Nasal cavity respiratory epithelium epithelial cell of viscerocranial mucosa (primary cell): ENCODE results near the gene HOGA1. TPM values are rescaled to one million over a fixed set of nuclear protein-coding genes. Genes with fewer than 3 reads are reported as not detected.

Source experiments
- total RNA-seq: library from RNA; depleted of rRNA; stranded (reverse); fragments of >200 nt; gene quantifications from 2 replicates; pipeline ENCODE4 v1.2.3, GENCODE V29; 2014

Gene HOGA1
- 0.21 and 0.34 TPM in 2 replicates for total RNA-seq

DNA sequence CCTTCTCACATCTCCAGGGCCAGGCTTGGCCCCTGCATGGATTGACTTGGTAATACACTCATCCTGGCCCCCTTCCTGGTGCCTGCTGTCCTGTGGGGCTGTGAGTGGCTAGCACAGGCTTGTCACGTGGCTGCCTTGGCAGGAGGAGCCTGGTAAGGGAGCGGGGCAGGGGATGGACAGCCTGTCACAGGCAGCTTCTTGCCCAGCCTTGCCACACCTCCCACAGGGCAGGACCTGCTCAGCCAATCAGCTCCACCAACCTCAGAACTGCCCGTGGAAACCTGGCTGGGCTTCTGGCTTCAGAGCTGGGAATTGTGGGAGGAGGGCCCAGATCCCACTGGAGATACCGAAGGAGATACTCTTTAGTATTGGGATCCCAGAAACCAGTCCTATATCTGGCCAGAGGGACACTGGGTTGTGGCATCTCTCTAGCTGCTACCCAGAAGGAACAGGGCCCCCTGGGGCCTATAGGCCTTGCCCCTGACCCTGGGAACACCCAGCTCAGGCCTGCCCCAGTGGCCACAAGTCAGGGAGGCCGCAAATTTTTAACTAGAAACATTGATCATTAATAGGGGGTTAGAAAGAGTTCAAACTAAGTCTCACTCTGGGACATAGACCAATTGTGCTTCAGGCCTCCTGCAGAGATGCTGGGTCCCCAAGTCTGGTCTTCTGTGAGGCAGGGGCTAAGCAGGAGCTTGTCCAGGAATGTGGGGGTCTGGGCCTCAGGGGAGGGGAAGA is at the start of gene HOGA1:
Gene HOGA1, plus strand, starts transcription at position 330 of the 738 bp plus-strand sequence. Its CDS starts 315 bp downstream, at position 645.

DNA sequence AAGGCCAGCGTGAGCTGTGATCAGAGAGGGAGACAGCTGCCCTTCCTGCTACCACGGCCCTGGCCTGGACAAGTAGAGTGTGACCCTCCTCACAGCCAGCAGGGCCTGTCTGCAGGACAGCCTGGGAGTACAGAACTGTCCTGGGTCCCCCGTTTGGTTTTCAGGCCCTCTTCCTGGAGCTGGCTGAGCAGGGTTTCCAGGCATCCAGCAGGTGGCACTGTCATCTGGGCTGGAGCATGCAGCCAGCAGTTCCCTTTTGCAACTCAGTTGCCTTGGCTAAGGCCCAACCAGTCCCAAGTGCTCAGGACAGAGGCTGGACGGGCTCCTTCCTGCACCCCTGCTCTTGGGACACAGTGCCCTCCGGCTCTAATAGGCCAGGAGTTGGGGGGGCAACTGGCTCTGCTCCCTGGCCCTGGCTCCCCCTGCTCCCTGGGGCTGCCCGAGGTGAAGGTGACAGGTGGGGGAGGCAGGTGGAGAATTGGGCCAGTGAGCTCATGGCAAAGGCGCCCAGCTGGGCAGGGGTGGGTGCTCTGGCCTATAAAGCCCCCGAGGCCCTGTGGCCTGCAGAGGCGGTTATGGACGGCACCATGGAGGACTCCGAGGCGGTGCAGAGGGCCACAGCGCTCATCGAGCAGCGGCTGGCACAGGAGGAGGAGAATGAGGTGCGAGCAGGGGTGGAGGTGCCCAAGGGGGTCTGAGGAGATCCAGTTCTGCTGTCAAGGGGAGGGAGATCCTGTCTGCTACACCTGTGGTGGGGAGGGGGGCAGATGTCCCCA is 11.8 kb upstream of the HOGA1 start, which contains the start of gene ANKRD2:
Gene ANKRD2, plus strand, starts transcription at position 566 of the 776 bp plus-strand sequence. Its CDS starts 10 bp downstream, at position 576.

DNA sequence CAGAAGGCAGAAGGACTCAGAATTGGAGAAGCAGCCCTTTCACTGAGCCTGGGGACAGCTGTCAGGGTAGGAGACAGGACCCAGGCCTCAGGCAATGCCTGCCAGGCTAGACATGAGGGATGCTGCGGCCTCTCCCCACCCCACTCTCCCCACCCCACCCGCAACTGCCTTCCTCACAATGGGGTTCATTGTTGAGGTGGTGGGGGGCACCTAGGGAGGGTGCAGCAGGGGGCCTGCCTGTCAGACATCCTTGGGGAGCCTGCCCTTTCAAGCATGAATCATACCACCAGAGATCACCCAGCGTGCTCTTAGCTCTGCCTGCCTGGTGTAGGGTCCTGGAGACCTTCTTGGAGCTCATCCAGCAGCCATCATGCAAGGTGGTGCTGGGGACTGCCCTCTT is 5.3 kb downstream of the HOGA1 start, which contains the start of gene C10orf62:
Gene C10orf62, plus strand, starts transcription at position 243 of the 400 bp plus-strand sequence. CDS start 177 bp downstream, outside the sequence.

DNA sequence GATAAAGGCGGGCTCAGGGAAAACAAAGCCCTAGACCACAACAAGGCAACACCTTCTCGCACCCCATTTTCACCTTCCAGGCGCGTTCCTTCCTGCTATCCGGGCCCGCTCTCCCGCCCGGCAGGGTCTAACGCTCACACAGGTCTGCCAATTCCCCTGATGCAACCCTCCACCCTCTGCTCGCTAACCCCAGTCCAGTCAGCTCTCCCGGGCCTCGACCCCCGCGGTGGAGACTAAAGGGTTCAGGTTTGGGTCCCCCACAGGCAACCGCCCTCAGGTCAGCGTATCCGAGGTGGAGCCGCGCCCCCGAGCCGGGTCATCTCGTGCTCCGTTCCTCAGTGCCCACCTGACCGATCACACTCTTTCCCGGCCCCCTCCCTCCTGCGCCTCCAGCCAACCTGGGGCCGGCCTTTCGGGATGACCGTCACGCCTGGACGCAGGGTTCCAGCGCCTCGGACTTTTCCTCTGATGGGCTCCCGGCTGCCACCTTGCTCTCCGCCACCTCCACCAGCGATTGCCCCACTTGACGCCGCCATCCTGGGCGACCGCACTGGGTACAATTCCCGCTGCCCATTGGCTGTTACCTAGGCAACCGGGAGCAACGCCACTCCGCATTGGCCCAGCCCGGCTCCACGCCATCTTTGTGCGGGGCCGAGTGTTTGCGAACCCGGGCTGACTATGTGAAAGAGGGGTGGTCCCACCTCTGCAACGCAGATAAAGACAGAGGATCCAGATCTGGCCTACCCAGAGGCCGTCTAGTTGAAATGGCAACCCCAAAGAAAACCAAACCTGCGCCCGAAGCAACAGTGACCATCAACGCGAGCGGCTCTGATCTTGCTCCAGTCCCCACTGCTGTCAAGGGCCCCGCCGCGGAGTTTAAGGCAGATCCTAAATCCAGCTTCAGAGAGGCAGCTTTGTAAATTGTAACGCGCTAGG is 49.0 kb downstream of the HOGA1 start, which contains the start of gene MORN4:
Gene MORN4, minus strand, starts transcription at position 552 of the 936 bp plus-strand sequence. CDS start 13,847 bp downstream, outside the sequence.

DNA sequence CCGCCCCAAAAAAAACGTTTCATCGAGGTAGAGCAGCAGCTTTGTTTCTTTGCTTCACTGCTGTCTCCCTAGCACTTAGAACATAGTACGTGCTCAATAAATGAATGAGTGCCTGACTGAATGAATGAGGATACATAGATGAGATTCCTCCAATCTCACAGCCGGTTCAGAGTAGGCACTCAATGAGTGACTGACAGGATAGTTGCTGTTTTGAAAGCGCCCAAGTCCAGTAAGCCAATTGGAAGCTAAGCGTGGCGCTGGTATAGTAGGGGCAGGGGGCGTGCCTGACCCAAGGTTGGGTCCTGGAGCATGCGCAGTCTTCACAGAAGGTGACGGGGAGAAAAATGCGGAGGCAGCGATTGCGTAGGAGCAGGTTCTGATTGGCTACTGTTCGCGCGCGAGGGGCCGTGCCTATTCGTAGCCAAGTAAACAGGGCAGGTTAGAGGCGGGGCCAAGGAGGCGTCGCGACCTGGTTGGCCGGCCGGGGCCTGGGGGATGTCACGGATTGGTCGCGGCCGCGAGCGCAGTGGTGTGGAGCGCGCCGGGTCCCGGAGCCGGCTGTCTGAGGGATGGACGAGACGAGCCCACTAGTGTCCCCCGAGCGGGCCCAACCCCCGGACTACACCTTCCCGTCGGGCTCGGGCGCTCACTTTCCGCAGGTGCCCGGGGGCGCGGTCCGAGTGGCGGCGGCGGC is 56.1 kb downstream of the HOGA1 start, which contains the start of gene PI4K2A:
Gene PI4K2A, plus strand, starts transcription at position 498 of the 694 bp plus-strand sequence. Its CDS starts 72 bp downstream, at position 570.

Other genes starting within 250 kb of the HOGA1 start
- 8.2 and 10.0 TPM in 2 replicates for gene FRAT2, start 249.7 kb upstream of the HOGA1 start, total RNA-seq
- 47.8 and 53.1 TPM in 2 replicates for gene RRP12, start 183.0 kb upstream of the HOGA1 start, total RNA-seq
- 275 and 341 TPM in 2 replicates for gene PGAM1, start 158.2 kb upstream of the HOGA1 start, total RNA-seq
- gene EXOSC1, start 138.4 kb upstream of the HOGA1 start, total RNA-seq, result 31.8 and 41.4 TPM in 2 replicates
- gene ZDHHC16, start 138.2 kb upstream of the HOGA1 start, total RNA-seq, result 24.3 and 36.1 TPM in 2 replicates
- gene MMS19, start 86.0 kb upstream of the HOGA1 start, total RNA-seq, result 34.2 and 50.1 TPM in 2 replicates
- gene UBTD1, start 85.5 kb upstream of the HOGA1 start, total RNA-seq, result 13.0 and 18.2 TPM in 2 replicates
- under 0.01 and 0.43 TPM in 2 replicates for gene ANKRD2, start 11.6 kb upstream of the HOGA1 start, total RNA-seq
- not detected in 2 replicates for gene C10orf62, start 5.3 kb downstream of the HOGA1 start, total RNA-seq
- 10.0 and 11.3 TPM in 2 replicates for gene MORN4, start 49.1 kb downstream of the HOGA1 start, total RNA-seq
- gene PI4K2A, start 56.3 kb downstream of the HOGA1 start, total RNA-seq, result 37.3 and 51.8 TPM in 2 replicates
- gene AVPI1, start 102.9 kb downstream of the HOGA1 start, total RNA-seq, result 48.2 and 104 TPM in 2 replicates
- 2.4 and 7.5 TPM in 2 replicates for gene MARVELD1, start 129.3 kb downstream of the HOGA1 start, total RNA-seq
- gene ZFYVE27, start 152.7 kb downstream of the HOGA1 start, total RNA-seq, result 17.4 and 27.4 TPM in 2 replicates
- not detected in 2 replicates for gene SFRP5, start 187.6 kb downstream of the HOGA1 start, total RNA-seq